ENCODE measurements around the gene SOX15. TPM values are rescaled to one million over a fixed set of nuclear protein-coding genes. Genes with fewer than 3 reads are reported as not detected.

The SOX15 gene
- total RNA-seq, 1 donor, result 1.4 TPM

DNA sequence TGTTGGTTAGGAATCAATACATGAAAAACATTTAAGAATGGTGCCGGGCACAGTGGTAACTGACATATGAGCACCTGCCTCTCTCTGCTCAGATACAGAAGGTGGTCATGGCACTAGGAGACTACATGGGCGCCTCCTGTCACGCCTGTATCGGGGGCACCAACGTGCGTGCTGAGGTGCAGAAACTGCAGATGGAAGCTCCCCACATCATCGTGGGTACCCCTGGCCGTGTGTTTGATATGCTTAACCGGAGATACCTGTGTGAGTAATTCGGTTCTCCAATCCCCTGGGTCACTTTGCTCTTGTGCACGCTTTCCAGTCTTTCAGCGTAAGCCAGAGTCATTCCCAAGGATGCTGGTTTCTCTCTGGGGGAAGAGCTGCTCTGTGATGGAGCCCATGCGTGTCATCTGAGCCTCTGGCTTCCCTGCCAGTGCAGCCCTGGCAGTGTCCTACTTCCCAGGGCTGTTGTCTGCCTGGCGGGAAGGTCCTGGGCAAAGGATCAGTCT lies 13.4 kb downstream of the SOX15 start:
- TF ChIP-seq, protein P1, sequence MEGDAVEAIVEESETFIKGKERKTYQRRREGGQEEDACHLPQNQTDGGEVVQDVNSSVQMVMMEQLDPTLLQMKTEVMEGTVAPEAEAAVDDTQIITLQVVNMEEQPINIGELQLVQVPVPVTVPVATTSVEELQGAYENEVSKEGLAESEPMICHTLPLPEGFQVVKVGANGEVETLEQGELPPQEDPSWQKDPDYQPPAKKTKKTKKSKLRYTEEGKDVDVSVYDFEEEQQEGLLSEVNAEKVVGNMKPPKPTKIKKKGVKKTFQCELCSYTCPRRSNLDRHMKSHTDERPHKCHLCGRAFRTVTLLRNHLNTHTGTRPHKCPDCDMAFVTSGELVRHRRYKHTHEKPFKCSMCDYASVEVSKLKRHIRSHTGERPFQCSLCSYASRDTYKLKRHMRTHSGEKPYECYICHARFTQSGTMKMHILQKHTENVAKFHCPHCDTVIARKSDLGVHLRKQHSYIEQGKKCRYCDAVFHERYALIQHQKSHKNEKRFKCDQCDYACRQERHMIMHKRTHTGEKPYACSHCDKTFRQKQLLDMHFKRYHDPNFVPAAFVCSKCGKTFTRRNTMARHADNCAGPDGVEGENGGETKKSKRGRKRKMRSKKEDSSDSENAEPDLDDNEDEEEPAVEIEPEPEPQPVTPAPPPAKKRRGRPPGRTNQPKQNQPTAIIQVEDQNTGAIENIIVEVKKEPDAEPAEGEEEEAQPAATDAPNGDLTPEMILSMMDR (IDR thresholded peaks at IDR 0.05; ENCODE audit: insufficient read depth, low read length), result no peak
- H3K4me3 ChIP-seq (ENCODE audit: low read depth, low read length), result no peak overlapping the region
- DNase-seq (ENCODE audit: low read depth), result no peak

DNA sequence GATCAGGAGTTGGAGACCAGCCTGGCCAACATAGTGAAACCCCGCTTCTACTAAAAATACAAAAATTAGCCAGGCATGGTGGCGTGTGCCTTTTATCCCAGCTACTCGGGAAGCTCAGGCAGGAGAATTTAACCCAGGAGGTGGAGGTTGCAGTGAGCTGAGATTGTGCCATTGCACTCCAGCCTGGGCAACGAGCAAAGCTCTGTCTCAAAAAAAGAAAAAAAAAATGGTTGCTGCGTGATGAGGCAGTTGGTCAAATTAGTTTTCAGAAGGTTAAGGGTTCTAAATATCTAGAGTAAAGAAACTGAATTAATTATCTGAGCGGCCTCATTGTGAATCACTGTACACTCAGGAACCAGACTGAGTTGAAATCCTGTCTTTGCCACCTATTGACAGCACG lies 13.9 kb downstream of the SOX15 start:
- TF ChIP-seq, protein P1 (IDR thresholded peaks at IDR 0.05; ENCODE audit: insufficient read depth, low read length), result no peak
- DNase-seq (ENCODE audit: low read depth), result no peak
- no peak overlapping the region for H3K4me3 ChIP-seq (ENCODE audit: low read depth, low read length)

DNA sequence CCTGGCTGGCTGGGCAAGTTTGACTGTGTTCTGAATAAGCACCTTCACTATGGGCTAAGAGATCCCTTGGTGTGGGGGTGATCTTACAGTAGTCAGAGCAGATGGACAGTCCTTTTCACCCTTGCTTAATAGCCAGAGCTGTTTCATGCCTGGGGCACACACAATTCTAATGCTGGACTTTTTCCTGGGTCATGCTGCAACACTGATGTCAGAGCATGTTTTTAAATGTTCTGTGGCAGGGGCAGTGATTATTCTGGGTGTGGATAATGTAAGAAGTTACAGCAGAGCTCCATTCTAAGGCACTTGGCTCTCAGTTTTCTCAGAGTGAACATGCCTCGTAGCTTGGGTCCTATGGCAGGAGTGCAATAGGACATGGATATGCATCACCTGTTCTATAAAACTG lies 14.4 kb downstream of the SOX15 start:
- TF ChIP-seq, protein P1 (IDR thresholded peaks at IDR 0.05; ENCODE audit: insufficient read depth, low read length), result no peak
- DNase-seq (ENCODE audit: low read depth), result no peak
- H3K4me3 ChIP-seq (ENCODE audit: low read depth, low read length), result peak overlapping the region; percentile 99

DNA sequence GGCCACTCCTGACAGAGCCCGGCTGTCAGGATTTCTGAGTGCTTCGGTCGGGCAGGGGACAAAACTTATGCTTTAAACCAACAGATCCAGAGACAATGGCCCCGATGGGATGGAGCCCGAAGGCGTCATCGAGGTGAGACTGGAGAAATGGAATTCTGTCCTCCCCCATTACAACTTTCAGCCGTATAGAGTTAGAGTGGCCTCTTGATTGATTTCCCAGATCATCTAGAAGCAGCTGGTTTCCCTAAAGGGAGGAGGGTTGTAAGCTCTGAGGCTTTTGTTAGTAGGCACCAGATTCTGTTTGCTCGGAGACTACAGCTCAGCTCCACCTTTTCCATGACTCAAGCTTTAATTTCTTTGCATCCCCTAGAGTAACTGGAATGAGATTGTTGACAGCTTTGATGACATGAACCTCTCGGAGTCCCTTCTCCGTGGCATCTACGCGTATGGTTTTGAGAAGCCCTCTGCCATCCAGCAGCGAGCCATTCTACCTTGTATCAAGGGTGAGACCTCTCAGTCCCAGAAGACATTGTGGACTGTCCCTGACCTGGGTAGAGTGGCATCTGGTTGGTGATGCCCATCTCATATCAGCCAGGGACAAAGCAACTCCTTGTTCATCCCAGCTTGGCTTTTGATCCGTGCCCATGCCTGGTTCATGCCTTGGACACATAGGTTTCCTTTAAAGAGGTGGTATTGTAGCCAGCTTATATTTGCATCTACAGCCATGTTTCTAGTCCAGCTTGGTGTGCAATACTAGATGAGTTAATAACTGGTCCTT lies 15.5 kb downstream of the SOX15 start:
- H3K4me3 ChIP-seq (ENCODE audit: low read depth, low read length), result peak overlapping the region; percentile 99
- TF ChIP-seq, protein P1 (IDR thresholded peaks at IDR 0.05; ENCODE audit: insufficient read depth, low read length), result no peak
- peak; percentile 40 for DNase-seq (ENCODE audit: low read depth)

DNA sequence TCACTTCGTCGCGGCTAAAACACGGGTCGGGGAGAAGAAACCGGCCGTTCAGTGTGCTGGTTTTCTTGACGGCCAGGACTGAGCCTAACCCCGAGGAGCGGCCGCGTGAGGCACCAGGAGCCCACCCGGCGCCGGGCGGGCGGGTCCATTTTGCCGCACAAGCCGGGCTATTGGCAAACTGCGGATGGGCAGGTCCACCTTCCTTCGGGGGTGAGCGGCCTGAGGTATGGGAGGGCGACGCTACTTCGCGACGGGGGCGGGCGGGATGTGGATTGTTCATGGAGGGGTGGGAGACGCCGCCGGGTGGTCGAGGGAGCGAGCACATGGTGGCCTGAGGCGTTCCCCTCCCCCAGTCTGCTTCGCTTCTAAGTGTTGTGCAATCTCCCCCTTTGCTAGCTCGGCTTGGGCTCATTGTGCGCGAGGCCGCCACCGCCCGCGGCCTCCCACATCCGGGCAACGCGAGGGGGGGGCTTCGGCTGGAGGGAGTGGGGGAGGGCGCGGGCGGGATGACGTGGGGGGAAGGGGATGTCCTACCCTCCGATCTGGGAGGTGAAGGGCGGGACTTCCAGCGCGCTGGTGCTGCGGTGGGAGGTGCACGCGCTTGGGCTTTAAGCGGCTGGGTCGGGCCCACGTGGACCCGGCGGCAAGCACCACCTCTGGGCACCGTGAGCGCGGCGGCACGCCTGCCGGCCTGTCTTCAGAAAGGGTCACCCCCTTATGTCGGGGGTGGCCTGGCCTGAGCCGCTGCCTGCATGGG lies 16.4 kb downstream of the SOX15 start:
- TF ChIP-seq, protein P1 (IDR thresholded peaks at IDR 0.05; ENCODE audit: insufficient read depth, low read length), result no peak
- peak; percentile 93 for DNase-seq (ENCODE audit: low read depth)
- peak overlapping the region; percentile 99 for H3K4me3 ChIP-seq (ENCODE audit: low read depth, low read length)

- peak overlapping the region; percentile 99 for H3K4me3 ChIP-seq (ENCODE audit: low read depth, low read length)
- TF ChIP-seq, protein P1 (IDR thresholded peaks at IDR 0.05; ENCODE audit: insufficient read depth, low read length), result no peak
- peak; percentile 99 for DNase-seq (ENCODE audit: low read depth)
These were observed 17.1 kb downstream of the SOX15 start for GRCh38 chr17:7572588-7573323.
